ENCODE results near the gene TMEM106A. TPM values are rescaled to one million over a fixed set of nuclear protein-coding genes. Genes with fewer than 3 reads are reported as not detected.

Gene TMEM106A
- total RNA-seq, 1 donor from 2014 or later, result 15.5 TPM

Other genes with a start within 250 kb of the TMEM106A start
- gene AARSD1, start 247.4 kb upstream of the TMEM106A start, total RNA-seq, result 69.1 TPM
- 2.7 TPM for gene PTGES3L, start 231.8 kb upstream of the TMEM106A start, total RNA-seq
- gene RUNDC1, start 231.3 kb upstream of the TMEM106A start, total RNA-seq, result 24.7 TPM
- gene RPL27, start 213.5 kb upstream of the TMEM106A start, total RNA-seq, result 1,133 TPM
- 30.5 TPM for gene IFI35, start 205.1 kb upstream of the TMEM106A start, total RNA-seq
- 128 TPM for gene VAT1, start 189.5 kb upstream of the TMEM106A start, total RNA-seq
- 3.0 TPM for gene RND2, start 186.6 kb upstream of the TMEM106A start, total RNA-seq
- 9.7 TPM for gene BRCA1, start 86.5 kb upstream of the TMEM106A start, total RNA-seq
- 84.7 TPM for gene NBR1, start 40.7 kb upstream of the TMEM106A start, total RNA-seq
- not detected for gene CCDC200, start 16.7 kb downstream of the TMEM106A start, total RNA-seq
- gene RNU2-1, start 22.1 kb downstream of the TMEM106A start, total RNA-seq, result 1,456 TPM
- 34.3 TPM for gene ARL4D, start 187.1 kb downstream of the TMEM106A start, total RNA-seq